CD4-positive, alpha-beta T cell treated with Interleukin-15 for 1 hour (primary cell): ENCODE data around the gene LRIT1.

Source experiments
- DNase-seq: peaks from one replicate; pipeline ENCODE4 v3.0.0-alpha.2; 2020

Gene LRIT1

GRCh38 chr10:84254552-84255478, 13.5 kb upstream of the LRIT1 start:
- DNase-seq = no peak

GRCh38 chr10:84248794-84249193, 7.4 kb upstream of the LRIT1 start:
- no peak for DNase-seq

GRCh38 chr10:84247496-84247895, 6.2 kb upstream of the LRIT1 start:
- no peak for DNase-seq

DNA sequence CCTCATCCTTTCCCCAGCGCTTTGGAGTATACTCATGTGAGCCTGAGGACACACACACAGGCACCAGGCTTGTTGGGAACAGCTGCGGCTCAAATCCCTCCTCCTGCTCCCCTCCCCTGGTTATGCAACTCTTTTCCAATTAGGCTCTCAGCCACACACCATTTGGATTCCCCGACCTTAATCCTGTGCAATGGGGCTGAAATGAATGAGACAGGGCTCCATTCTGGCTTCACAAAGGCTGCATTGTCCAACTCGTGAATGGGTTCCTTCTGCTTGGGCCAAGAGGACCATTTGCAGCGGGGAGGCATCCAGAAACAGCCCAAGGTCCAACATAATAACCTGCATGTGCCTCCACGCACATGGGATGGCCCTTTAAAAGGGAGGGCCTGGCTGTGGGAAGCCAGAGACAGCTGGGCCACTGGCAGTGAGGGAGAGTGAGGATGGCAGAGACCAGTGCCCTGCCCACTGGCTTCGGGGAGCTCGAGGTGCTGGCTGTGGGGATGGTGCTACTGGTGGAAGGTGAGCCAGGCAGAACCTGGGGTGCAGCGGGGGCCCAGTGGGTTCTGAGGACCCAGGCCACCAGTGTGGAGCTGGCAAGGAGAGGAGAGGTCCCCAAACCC, 3.4 kb upstream of the LRIT1 start, which contains the start of gene RGR:
Gene RGR (plus strand): TSS at position 403 of the 620 bp plus-strand sequence. CDS start 38 bp downstream, at position 441.
- no peak for DNase-seq

GRCh38 chr10:84243759-84244158, 2.4 kb upstream of the LRIT1 start:
- no peak for DNase-seq

- DNase-seq = no peak
These were observed 2.4 kb downstream of the LRIT1 start for GRCh38 chr10:84238909-84239308.

GRCh38 chr10:84237199-84238051, 3.9 kb downstream of the LRIT1 start:
- no peak for DNase-seq

DNA sequence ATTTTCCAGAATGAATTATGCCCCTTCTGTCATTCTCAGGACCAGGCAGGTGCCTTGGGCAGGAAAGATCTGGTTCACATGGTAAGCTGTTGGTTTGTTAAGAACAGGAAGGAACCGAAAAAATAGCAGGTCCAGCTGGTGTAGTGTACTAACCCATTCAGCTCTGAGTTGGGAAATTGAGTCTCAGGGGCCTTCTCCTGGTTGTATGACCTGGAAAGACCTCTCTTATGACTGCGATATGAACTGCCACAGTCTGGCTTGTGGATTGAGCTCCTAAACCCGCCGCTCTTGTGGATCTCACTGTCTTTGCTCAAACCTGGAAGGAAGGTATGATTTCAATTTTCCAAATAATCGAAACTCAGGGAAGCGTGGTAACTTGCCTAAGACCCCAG, 4.5 kb downstream of the LRIT1 start:
- no peak for DNase-seq

DNA sequence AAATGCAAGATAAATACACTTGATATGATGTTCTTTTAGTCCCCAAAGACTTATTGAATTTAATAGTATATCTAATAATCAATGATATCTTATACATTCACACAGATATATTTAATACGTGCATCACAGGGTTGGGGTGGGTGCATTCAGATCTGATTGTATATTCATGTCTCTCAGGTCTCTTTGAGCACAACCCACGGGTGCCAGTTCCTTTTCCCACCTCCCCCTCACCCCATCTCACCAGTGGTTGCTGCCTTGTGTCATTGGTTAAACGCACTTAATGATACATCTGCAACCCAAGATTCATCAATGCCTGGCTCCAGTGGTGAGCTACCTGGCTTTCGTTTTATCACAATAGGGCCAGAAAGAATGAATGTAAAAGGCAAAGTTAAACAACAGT, 6.2 kb downstream of the LRIT1 start:
- no peak for DNase-seq

DNA sequence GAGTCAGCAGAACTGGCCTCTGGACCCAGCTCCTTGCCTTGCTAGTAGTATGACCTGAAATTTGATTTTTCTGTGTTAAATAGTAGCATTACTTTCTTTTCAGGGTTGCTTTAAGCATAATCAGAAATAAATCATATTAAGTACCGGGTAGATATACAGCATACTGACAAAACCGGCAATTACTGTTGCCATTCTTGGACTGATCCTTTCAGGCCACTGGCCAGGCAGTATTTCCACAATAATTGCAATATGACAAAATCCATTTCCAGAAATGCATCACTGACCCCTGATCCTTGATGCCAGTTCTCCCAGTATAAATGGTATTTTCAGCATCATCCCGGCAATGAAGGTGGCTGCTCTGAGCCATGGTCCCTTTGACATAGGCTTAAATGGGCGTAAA, 6.9 kb downstream of the LRIT1 start:
- DNase-seq = no peak

DNA sequence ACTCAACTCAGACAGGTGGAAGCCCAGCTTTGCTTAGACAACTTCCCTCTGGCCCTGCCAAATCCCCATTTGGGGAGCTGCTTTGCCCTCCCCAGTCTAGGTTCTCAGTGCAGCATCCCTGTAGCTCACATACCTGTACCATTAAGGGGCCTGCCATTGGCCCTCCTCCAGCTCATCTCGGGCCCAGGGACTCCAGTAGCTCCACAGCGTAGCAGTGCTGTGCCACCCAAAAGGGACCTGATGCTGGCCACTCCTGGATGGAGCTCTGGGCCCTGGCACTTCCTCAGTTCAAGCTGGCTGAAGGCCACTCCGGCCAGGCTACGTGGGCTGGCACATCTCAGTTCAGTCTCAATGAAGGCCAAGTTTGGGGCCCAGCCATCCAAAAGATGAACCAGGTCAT, 7.4 kb downstream of the LRIT1 start:
- DNase-seq = no peak

GRCh38 chr10:84232376-84232775, 9.0 kb downstream of the LRIT1 start:
- DNase-seq = no peak

GRCh38 chr10:84230359-84230758, 11.0 kb downstream of the LRIT1 start:
- DNase-seq = no peak

DNA sequence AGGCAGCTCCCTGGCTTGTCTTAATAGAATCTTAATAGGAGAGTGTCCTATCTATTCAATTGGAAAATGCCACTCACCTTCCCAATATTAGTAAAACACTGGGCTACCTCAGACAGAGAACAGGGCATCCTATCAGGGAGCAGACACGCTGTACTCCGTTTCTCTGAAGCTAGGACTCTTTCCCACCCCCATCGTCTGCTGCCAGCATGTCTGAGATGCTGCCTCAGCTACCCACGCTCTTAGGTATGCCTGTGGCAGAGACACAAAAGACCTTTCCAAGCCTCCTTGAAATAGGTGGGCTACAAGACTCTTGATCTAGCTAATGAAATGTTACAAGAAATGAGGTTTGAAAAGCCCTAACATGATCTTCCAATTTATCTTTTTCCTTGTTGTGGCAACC, 13.5 kb downstream of the LRIT1 start:
- no peak for DNase-seq

DNA sequence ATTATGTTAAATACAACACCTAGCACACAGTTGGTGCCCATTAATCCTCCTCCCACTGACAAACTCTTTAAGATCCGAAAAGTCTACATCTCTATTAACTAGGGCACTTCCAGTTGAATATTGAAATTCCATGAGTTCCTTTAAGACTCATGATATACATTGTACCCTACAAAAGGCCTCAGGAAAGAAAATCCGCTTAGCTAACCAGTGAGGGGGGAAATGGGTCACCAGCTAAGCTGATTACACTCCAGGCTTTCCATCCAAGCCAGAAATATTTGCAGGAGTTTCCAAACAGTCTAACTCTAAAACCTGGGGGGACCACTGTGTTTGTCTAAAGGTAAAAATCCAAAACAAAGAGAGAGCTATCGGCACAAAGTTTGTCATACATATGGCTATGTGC, 14.7 kb downstream of the LRIT1 start:
- no peak for DNase-seq

DNA sequence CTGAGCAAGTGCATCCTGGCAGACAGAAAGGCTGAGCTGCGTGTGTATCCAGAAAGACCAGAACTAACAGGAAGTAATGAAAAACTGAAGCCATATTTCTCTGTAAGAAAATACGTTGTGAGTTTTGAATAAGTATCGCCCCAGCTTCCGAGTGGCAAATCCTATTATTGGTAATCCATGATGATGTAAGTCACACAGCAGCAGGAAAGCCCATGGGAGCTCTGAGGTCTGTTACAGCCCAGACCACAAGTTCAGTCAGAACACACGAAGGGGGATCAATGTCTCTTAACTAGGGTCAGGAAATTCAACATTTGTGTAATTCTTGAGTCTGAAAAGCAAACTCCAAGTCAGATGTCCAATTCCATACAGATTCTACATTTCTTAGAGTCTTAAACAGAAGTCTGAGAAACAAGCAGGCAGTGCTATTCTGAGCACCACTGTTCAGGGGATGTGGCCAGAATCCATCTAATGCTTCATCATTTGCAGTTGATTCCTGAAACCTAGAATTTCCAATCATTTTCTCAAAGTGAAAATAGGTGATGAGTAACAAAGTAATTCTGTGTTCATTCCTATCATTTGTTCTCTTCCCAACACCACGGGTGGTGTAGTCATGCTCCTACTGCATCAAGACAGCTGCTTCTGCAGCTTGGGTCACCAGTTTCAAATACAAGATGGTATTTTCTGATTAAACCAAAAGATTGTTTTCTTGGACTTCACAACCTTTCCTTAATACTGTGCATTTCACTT, 15.7 kb downstream of the LRIT1 start, which contains the start of gene LRIT2:
Gene LRIT2 (minus strand): TSS at position 118 of the 747 bp plus-strand sequence. CDS start 24 bp downstream, at position 94.
- DNase-seq = no peak

GRCh38 chr10:84224411-84225028, 16.8 kb downstream of the LRIT1 start:
- no peak for DNase-seq

DNA sequence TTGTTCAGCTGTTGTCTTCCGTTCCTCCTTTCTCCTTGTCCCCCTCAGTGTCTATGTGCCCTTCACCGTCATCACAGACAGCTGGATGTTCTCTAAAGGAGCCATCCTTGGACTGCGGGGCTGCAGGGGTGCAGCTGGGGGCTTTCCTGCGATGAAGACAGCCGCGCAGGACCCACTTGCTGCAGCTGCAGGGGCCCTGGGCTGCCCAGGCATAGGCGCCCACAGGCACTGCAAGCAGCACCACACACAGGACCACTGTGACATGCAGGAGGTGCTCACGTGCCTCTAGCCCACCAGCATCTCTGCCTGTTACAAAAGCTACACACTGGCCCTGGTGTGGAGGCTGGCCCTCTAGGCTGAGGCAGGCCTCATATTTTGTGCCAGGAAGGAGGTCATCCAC, 19.4 kb downstream of the LRIT1 start:
- no peak for DNase-seq

DNA sequence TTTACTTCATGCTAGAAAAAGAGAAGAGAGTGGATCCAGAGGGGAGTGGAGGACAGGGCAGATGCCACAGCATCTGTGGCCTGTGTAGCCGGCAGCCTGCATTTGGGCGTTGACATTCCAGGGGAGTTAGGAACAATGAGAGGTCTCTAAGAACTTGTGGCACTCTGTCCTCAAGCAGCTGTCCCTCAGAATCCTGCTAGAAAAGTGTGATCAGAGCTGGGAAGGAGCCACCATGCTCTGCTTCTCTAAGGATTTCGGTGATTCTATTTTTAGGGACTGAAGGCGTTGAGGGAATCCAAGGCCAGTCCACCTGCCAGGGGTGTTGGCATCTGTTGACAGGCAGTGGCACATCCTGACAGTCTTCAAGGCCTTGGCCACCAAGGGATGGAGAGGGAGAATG, 23.6 kb downstream of the LRIT1 start:
- DNase-seq = no peak

- DNase-seq = no peak
These were observed 24.5 kb downstream of the LRIT1 start for GRCh38 chr10:84216834-84217233.

DNA sequence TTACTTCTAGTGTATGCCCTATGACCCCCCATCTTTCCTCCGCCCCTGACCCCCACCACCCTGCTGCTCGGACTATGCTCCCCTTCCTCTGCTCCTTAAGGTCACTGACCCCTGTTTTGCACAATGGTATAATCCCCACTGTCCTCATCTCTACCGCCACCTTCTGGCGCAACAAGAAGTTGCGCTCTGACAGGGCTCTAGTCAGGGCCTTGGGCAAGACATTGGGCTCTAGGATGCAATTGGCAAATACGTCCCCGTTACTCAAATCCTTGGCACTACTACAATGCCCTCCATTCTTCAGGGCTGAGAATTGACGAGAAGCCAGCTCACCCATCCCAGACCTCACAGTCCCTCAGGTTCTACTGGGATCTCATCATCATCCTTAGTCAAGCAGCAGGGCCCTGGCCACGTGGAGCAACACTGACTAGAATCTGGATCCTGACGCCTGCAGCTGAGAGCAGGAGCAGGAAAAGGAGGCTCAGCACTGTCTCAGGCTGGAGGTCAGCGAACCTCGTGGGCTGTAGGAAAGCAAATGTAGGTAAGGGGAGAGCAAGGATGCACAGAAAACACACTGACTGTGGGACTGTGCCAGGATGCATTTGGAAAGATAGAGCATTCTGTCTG, 26.6 kb downstream of the LRIT1 start:
- DNase-seq = no peak
